Measurements from ENCODE around the gene DGLUCY.
"Not testable (repeated sequence)": the region's sequence is repeated elsewhere in the genome, so short reads cannot be mapped to it uniquely, and the experiment has no call there.

Gene DGLUCY

DNA sequence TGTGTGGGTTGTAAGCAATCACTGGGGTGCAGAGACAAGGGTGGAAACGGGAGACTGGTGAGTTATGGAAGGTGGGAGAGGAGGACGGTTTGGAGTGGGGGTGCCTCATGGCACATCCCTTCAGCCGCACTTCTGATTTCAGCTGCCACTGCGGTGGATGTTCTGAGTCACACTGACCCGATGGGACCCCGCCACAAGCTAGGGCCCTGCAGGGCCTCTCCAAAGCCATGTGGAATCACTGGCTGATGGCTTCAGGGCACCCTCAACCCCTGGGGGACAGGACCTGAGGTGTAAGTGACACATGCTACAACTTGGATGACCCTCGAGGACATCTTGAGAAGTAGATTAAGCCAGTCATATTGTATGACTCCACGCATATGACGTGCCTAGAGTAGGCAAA, 77.0 kb downstream of the DGLUCY start:
- DNase-seq (ENCODE audit: insufficient read length, low spot score) (no peak), FAIRE-seq (no peak)
- TF ChIP-seq PAX5 (IDR thresholded peaks at IDR 0.05; ENCODE audit: insufficient read depth, low read length, severe bottlenecking) (no peak), POLR2A (IDR thresholded peaks at IDR 0.05; ENCODE audit: low read depth, low read length) (no peak), POU2F2 (IDR thresholded peaks at IDR 0.05; ENCODE audit: low read depth, low read length) (no peak), TAF1 (IDR thresholded peaks at IDR 0.05; ENCODE audit: low read depth, low read length) (no peak), SPI1 (IDR thresholded peaks at IDR 0.05; ENCODE audit: low read depth, low read length) (no peak), POLR2AphosphoS5 (IDR thresholded peaks at IDR 0.05; ENCODE audit: low read depth, low read length) (no peak)

DNA sequence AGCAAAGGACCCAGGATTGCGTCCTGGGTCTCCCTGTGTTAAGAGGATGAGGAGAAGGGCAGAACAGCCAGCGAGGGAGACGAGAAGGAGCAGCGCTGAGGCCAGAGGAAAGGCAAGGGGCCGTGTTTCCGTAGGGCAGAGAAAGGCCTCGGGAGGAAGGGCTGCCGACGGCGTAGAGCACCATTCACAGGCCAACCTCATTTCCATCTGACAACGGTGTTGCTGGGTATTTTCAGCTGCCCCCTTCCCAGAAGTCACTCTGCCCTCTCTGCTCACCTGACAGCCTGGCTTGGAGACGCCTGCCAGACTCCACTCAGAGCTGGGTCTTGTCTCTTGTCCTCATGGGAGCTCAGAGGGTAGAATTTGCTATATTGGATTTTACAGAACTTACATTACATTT, 79.2 kb downstream of the DGLUCY start:
- FAIRE-seq (no peak), DNase-seq (ENCODE audit: insufficient read length, low spot score) (no peak)
- TF ChIP-seq PAX5 (IDR thresholded peaks at IDR 0.05; ENCODE audit: insufficient read depth, low read length, severe bottlenecking) = no peak
- no peak for TF ChIP-seq POU2F2 (IDR thresholded peaks at IDR 0.05; ENCODE audit: low read depth, low read length)
- no peak for TF ChIP-seq POLR2A (IDR thresholded peaks at IDR 0.05; ENCODE audit: low read depth, low read length)
- TF ChIP-seq POLR2AphosphoS5 (IDR thresholded peaks at IDR 0.05; ENCODE audit: low read depth, low read length) = no peak
- TF ChIP-seq SPI1 (IDR thresholded peaks at IDR 0.05; ENCODE audit: low read depth, low read length) = no peak
- no peak for TF ChIP-seq TAF1 (IDR thresholded peaks at IDR 0.05; ENCODE audit: low read depth, low read length)

DNA sequence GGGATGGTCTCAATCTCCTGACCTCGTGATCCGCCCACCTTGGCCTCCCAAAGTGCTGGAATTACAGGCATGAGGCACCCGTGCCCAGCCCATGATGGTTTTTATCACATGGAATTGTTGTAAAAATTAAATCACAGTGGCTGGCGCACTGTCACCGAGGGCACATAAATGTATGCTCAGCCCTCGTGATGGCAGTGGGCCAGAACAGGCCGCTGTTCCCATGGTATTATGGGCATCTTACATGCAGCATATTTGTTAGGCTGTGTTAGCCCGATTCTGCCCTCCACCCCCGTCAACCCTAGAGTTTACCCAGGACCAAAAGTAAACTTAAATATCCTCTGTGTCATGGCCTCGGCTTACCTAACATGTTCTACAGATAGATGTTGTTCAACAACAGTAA, 82.0 kb downstream of the DGLUCY start:
- DNase-seq (ENCODE audit: insufficient read length, low spot score) = no peak
- TF ChIP-seq PAX5 (IDR thresholded peaks at IDR 0.05; ENCODE audit: insufficient read depth, low read length, severe bottlenecking) (no peak), POLR2AphosphoS5 (IDR thresholded peaks at IDR 0.05; ENCODE audit: low read depth, low read length) (no peak), POU2F2 (IDR thresholded peaks at IDR 0.05; ENCODE audit: low read depth, low read length) (no peak), TAF1 (IDR thresholded peaks at IDR 0.05; ENCODE audit: low read depth, low read length) (no peak), POLR2A (IDR thresholded peaks at IDR 0.05; ENCODE audit: low read depth, low read length) (no peak), SPI1 (IDR thresholded peaks at IDR 0.05; ENCODE audit: low read depth, low read length) (no peak)
- no peak for FAIRE-seq

DNA sequence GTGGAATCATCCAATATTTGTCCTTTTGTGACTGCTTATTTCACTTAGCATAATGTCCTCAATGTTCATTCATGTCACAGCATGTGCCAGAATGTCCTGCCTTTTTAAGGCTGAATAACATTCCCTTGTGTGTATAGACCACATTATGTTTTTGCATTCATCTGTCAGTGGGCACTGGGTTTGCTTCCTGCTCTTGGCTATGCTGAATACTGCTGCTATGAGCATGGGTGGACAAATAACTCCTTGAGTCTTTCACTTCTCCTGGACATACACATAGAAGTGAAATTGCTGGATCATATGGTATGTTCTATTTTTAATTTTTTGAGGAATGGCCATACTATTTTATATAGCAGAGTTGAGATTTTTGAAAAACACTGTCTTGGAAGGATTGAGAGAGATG, 83.8 kb downstream of the DGLUCY start:
- FAIRE-seq = no peak
- no peak for TF ChIP-seq TAF1 (IDR thresholded peaks at IDR 0.05; ENCODE audit: low read depth, low read length)
- TF ChIP-seq POU2F2 (IDR thresholded peaks at IDR 0.05; ENCODE audit: low read depth, low read length) = no peak
- no peak for TF ChIP-seq POLR2AphosphoS5 (IDR thresholded peaks at IDR 0.05; ENCODE audit: low read depth, low read length)
- TF ChIP-seq POLR2A (IDR thresholded peaks at IDR 0.05; ENCODE audit: low read depth, low read length) = no peak
- TF ChIP-seq PAX5 (IDR thresholded peaks at IDR 0.05; ENCODE audit: insufficient read depth, low read length, severe bottlenecking) = no peak
- TF ChIP-seq SPI1 (IDR thresholded peaks at IDR 0.05; ENCODE audit: low read depth, low read length) = no peak

DNA sequence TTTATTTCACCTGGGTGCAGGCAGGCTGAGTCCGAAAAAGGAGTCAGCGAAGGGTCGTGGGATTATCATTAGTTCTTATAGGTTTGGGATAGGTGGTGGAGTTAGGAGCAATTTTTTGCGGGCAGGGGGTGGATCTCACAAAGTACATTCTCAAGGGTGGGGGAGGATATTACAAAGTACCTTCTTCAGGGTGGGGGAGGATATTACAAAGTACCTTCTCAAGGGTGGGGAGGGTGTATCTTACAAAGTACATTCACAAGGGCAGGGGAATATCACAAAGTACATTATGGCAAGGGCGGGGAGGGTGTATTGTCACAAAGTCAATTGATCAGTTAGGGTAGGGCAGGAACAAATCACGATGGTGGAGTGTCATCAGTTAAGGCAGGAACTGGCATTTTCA, 86.9 kb downstream of the DGLUCY start:
- DNase-seq (ENCODE audit: insufficient read length, low spot score); FAIRE-seq: not testable (repeated sequence)

More for the DNA sequence above, 83.8 kb downstream of the DGLUCY start:
- no peak for DNase-seq (ENCODE audit: insufficient read length, low spot score)

DNA sequence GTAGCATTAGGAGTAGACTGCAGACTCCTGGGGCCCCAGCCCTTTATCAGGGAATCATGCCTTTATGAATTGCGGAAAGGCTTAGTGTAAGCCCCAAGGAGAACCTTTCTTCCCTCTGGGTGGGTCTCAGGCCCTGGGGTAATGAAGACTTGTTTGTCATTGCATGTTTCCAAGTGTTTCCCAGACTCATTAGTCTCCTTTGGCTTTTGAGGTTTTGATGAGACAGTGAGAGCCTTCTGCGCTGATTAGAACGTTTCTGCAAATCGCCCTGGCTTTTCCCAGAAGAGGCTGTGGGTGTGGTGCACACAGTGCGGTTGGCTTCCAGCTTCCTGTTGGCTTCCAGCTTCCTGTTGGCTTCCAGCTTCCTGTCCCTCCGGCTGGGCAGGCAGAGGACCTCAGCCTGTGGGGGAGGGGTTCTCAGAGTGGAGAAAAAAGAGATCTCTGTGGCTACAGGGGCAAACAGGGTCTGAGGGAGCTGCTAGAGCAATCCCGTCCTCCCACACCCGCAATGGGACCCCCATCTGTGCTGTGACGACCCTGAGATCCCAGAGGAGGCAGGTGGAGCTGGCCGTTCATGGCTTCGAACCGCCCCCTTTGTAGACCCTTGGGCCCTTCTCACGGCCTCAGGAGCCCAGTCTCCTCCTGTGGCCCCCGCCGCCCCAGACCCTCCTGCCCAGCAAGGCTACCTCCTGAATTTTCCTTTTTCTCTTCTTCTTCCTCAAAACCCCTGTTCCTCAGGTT, 88.5 kb downstream of the DGLUCY start:
- no peak for TF ChIP-seq SPI1 (IDR thresholded peaks at IDR 0.05; ENCODE audit: low read depth, low read length)
- no peak for TF ChIP-seq POLR2AphosphoS5 (IDR thresholded peaks at IDR 0.05; ENCODE audit: low read depth, low read length)
- no peak for TF ChIP-seq POLR2A (IDR thresholded peaks at IDR 0.05; ENCODE audit: low read depth, low read length)
- FAIRE-seq (no peak), DNase-seq (ENCODE audit: insufficient read length, low spot score) (no peak)

DNA sequence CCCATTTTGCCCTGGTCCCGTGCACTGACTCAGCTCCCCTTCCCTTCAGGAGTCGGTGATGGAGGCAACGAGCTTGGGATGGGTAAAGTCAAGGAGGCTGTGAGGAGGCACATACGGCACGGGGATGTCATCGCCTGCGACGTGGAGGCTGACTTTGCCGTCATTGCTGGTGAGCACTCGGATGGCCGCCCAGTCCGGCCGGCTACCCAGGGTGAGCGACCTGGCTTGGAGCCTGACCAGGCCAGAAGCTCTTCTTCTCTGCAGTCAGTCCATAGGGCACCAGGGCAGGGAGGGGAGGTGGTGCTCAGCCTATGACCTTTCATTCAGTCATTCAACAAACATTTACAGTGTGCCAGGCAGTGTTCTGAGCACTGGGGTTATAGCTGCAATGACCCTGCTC, 90.8 kb downstream of the DGLUCY start:
- TF ChIP-seq POLR2AphosphoS5 (IDR thresholded peaks at IDR 0.05; ENCODE audit: low read depth, low read length) (no peak), POLR2A (IDR thresholded peaks at IDR 0.05; ENCODE audit: low read depth, low read length) (no peak), PAX5 (IDR thresholded peaks at IDR 0.05; ENCODE audit: insufficient read depth, low read length, severe bottlenecking) (no peak), TAF1 (IDR thresholded peaks at IDR 0.05; ENCODE audit: low read depth, low read length) (no peak), POU2F2 (IDR thresholded peaks at IDR 0.05; ENCODE audit: low read depth, low read length) (no peak), SPI1 (IDR thresholded peaks at IDR 0.05; ENCODE audit: low read depth, low read length) (no peak)
- FAIRE-seq = no peak

DNA sequence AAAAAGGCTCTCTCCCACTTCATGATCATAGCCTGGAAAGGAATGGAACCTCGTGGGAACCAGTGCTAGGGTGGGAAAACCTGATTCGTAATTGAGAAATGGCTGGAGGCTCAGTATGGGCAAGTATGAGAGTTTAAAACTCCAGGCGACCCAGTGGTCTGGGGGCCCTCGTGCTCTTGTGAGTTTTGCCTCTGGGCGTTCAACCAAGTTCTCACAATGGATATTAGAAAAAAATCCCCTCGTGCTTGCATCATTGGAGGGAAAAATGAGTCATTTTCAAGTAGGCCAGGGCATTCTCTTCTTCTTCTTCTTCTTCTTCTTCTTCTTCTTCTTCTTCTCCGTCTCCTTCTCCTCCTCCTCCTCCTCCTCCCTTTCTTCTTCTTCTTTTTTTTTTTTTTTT, 91.6 kb downstream of the DGLUCY start:
- no peak for TF ChIP-seq TAF1 (IDR thresholded peaks at IDR 0.05; ENCODE audit: low read depth, low read length)
- TF ChIP-seq PAX5 (IDR thresholded peaks at IDR 0.05; ENCODE audit: insufficient read depth, low read length, severe bottlenecking) = no peak
- TF ChIP-seq POLR2AphosphoS5 (IDR thresholded peaks at IDR 0.05; ENCODE audit: low read depth, low read length) = no peak
- TF ChIP-seq POLR2A (IDR thresholded peaks at IDR 0.05; ENCODE audit: low read depth, low read length) = no peak
- TF ChIP-seq SPI1 (IDR thresholded peaks at IDR 0.05; ENCODE audit: low read depth, low read length) = no peak
- no peak for TF ChIP-seq POU2F2 (IDR thresholded peaks at IDR 0.05; ENCODE audit: low read depth, low read length)
- no peak for DNase-seq (ENCODE audit: insufficient read length, low spot score)
- FAIRE-seq = no peak

More for the DNA sequence above, 90.8 kb downstream of the DGLUCY start:
- no peak for DNase-seq (ENCODE audit: insufficient read length, low spot score)

DNA sequence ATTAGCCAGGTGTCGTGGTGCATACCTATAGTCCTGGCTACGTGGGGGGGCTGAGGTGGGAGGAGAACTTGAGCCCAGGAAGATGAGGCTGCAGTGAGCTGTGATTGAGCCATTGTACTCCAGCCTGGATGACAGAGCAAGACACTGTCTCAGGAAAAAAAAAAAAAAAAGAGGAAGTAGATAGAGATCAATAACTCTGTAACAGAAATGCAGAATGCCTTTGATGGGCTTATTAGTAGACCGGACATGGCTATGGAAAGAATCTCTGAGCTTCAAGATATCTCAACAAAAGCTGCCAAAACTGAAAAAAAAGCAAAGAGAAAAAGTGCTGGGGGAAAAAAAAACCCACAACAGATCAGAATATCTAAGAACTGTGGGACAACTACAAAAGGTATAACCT, 93.1 kb downstream of the DGLUCY start:
- TF ChIP-seq PAX5 (IDR thresholded peaks at IDR 0.05; ENCODE audit: insufficient read depth, low read length, severe bottlenecking) = no peak
- TF ChIP-seq TAF1 (IDR thresholded peaks at IDR 0.05; ENCODE audit: low read depth, low read length) = no peak
- TF ChIP-seq POLR2A (IDR thresholded peaks at IDR 0.05; ENCODE audit: low read depth, low read length) = no peak
- TF ChIP-seq SPI1 (IDR thresholded peaks at IDR 0.05; ENCODE audit: low read depth, low read length) = no peak
- TF ChIP-seq POLR2AphosphoS5 (IDR thresholded peaks at IDR 0.05; ENCODE audit: low read depth, low read length) = no peak
- TF ChIP-seq POU2F2 (IDR thresholded peaks at IDR 0.05; ENCODE audit: low read depth, low read length) = no peak
- no peak for DNase-seq (ENCODE audit: insufficient read length, low spot score)
- no peak for FAIRE-seq

DNA sequence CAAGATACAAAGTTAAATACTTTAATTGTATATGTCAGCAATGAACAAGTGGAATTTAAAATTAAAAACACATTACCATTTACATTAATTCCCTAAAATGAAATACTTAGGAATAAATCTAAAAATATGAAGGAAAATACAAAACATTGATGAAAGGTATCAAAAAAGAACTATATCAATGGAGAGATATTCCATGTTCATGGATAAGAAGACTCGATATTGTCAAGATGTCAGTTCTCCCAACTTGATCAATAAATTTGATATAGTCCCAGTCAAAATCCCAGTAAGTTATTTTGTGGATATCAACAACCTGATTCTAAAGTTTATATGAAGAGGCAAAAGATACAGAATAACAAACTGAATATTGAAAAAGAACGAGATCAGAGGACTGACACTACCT, 97.1 kb downstream of the DGLUCY start:
- TF ChIP-seq TAF1 (IDR thresholded peaks at IDR 0.05; ENCODE audit: low read depth, low read length) (no peak), POLR2A (IDR thresholded peaks at IDR 0.05; ENCODE audit: low read depth, low read length) (no peak), SPI1 (IDR thresholded peaks at IDR 0.05; ENCODE audit: low read depth, low read length) (no peak), PAX5 (IDR thresholded peaks at IDR 0.05; ENCODE audit: insufficient read depth, low read length, severe bottlenecking) (no peak), POLR2AphosphoS5 (IDR thresholded peaks at IDR 0.05; ENCODE audit: low read depth, low read length) (no peak), POU2F2 (IDR thresholded peaks at IDR 0.05; ENCODE audit: low read depth, low read length) (no peak)
- no peak for FAIRE-seq
- DNase-seq (ENCODE audit: insufficient read length, low spot score) = no peak

All from GM12891 (cell line).